Testis (tissue), 3 donors: ENCODE results near the gene GNAI2. TPM values are rescaled to one million over a fixed set of nuclear protein-coding genes. Genes with fewer than 3 reads are reported as not detected.

ENCODE experiments used
- DNase-seq: peaks from one replicate; pipeline ENCODE4 v3.0.0-alpha.2; 2019
- H3K27ac ChIP-seq, 2 donors: fragments of 200-600 bp; sonication (generic); one replicate each; pipeline ENCODE4 v1.5.1; 2019
- H3K27me3 ChIP-seq: fragments of 200-600 bp; sonication (generic); one replicate; pipeline ENCODE4 v1.5.1; 2019
- H3K36me3 ChIP-seq: fragments of 200-600 bp; sonication (generic); one replicate; pipeline ENCODE4 v1.5.1; 2017; ENCODE audit warnings: low read depth; ENCODE audit errors: missing control alignments
- H3K4me1 ChIP-seq: fragments of 200-600 bp; sonication (generic); one replicate; pipeline ENCODE4 v1.5.1; 2019
- H3K4me3 ChIP-seq, 2 donors: fragments of 200-600 bp; sonication (generic); one replicate each; pipeline ENCODE4 v1.5.1; 2017 to 2019
- H3K9me3 ChIP-seq: fragments of 200-600 bp; sonication (generic); one replicate; pipeline ENCODE4 v1.5.1; 2017
- CTCF ChIP-seq, 3 experiments: fragments of 450-650 bp in 2 of 3; fragments of 200-600 bp in 1 of 3; sonication (generic) in 1 of 3; IDR thresholded peaks; one replicate each; pipeline ENCODE4 v1.5.1; 2016 to 2019; ENCODE audit warnings: antibody characterized with exemption in 3 of 3, mild to moderate bottlenecking in 2 of 3, moderate library complexity in 1 of 3
- POLR2A ChIP-seq: fragments of 450-650 bp; IDR thresholded peaks from one replicate; pipeline ENCODE4 v1.6.1; 2017; ENCODE audit warnings: antibody characterized with exemption, mild to moderate bottlenecking, moderate library complexity
- WGBS, 2 donors: methylation state at CpG; one replicate each; pipeline ENCODE4 v1.1.5; 2018; 5-methylcytosine and 5-hydroxymethylcytosine counted together
- intact Hi-C: fragments of 100-400 bp; cut with DNase I; formaldehyde crosslinking; loops from one replicate; pipeline ENCODE4 v1.15.1; 2023; ENCODE audit warnings: low total_unique reads
- polyA plus RNA-seq: library from polyadenylated mRNA; stranded (reverse); fragments of 350-450 nt; fragmentation: Illumina TruSeq; extraction: RNeasy Lipid Tissue Mini Kit (QIAGEN cat#74804); gene quantifications from one replicate; pipeline ENCODE4 v1.2.3, GENCODE V29; 2014; ENCODE audit warnings: low read depth, low replicate concordance; ENCODE audit not compliant: insufficient read depth
- total RNA-seq, 2 donors: library from RNA; depleted of rRNA; stranded (reverse); fragments of >200 nt; gene quantifications; one replicate each; pipeline ENCODE4 v1.2.3, GENCODE V29; 2016

GNAI2 gene
- total and polyA plus RNA-seq, 3 donors from 2014 or later, result 238 to 343 (median 239) TPM

GRCh38 chr3:50231581-50231980, 4.4 kb upstream of the GNAI2 start:
- H3K4me3 ChIP-seq, result no peak overlapping the region
- intact Hi-C loops, result no loop called here
- H3K36me3 ChIP-seq, result no peaks in the 10 kb centered on the region
- peaks cover 9% of the 10 kb centered on the region for H3K4me1 ChIP-seq
- H3K27ac ChIP-seq, result no peak overlapping the region
- H3K27me3 ChIP-seq, result no peaks in the 10 kb centered on the region
- TF ChIP-seq POLR2A (no peak), CTCF (IDR thresholded peaks at IDR 0.05) (no peak)
- no peaks in the 10 kb centered on the region for H3K9me3 ChIP-seq
- no peak for DNase-seq
- WGBS, 2 donors, result 77 to 78% methylated on average over 5 of the region's 5 CpGs

- Histone ChIP-seq H3K36me3 (no peaks in the 10 kb centered on the region), H3K9me3 (no peaks in the 10 kb centered on the region), H3K27me3 (no peaks in the 10 kb centered on the region), H3K4me1 (peaks cover 5% of the 10 kb centered on the region), H3K4me3 (no peak overlapping the region), H3K27ac (no peak overlapping the region)
- no peak for DNase-seq
- TF ChIP-seq POLR2A (no peak), CTCF (IDR thresholded peaks at IDR 0.05) (no peak)
- intact Hi-C loops, result no loop called here
- 61 to 73% methylated on average over 3 of the region's 3 CpGs for WGBS, 2 donors
Measured at GRCh38 chr3:50232303-50232702, 3.7 kb upstream of the GNAI2 start.

- intact Hi-C loops, result no loop called here
Measured at GRCh38 chr3:50233176-50233575, 2.8 kb upstream of the GNAI2 start.

GRCh38 chr3:50236484-50237132, 604 bp downstream of the GNAI2 start:
- no peak for TF ChIP-seq POLR2A
- no peak for TF ChIP-seq CTCF (IDR thresholded peaks at IDR 0.05)
- Histone ChIP-seq H3K4me1 (peaks cover 26% of the 10 kb centered on the region), H3K9me3 (no peaks in the 10 kb centered on the region), H3K27me3 (no peaks in the 10 kb centered on the region), H3K4me3 (peak overlapping the region; percentile 84 to 86), H3K36me3 (no peaks in the 10 kb centered on the region), H3K27ac (peak overlapping the region; percentile 81 to 89)
- 0 to 2% methylated on average over 13 of the region's 13 CpGs for WGBS, 2 donors
- no peak for DNase-seq
- intact Hi-C loops, result no loop called here

More at GRCh38 chr3:50233176-50233575, 2.8 kb upstream of the GNAI2 start:
- Histone ChIP-seq H3K36me3 (no peaks in the 10 kb centered on the region), H3K9me3 (no peaks in the 10 kb centered on the region), H3K4me1 (peaks cover 4% of the 10 kb centered on the region), H3K4me3 (no peak overlapping the region), H3K27ac (no peak overlapping the region), H3K27me3 (no peaks in the 10 kb centered on the region)
- no peak for DNase-seq
- TF ChIP-seq POLR2A (no peak), CTCF (IDR thresholded peaks at IDR 0.05) (no peak)
- 95% methylated on average over 4 of the region's 4 CpGs for WGBS, 2 donors

GRCh38 chr3:50237133-50237651, 1.2 kb downstream of the GNAI2 start:
- no peaks in the 10 kb centered on the region for H3K36me3 ChIP-seq
- H3K4me1 ChIP-seq, result peaks cover 30% of the 10 kb centered on the region
- H3K27ac ChIP-seq, result peak overlapping the region; percentile 81 to 89
- intact Hi-C loops, result no loop called here
- DNase-seq, result no peak
- peak overlapping the region; percentile 84 to 86 for H3K4me3 ChIP-seq
- H3K27me3 ChIP-seq, result no peaks in the 10 kb centered on the region
- no peaks in the 10 kb centered on the region for H3K9me3 ChIP-seq
- 0 to 3% methylated on average over 4 to 7 of the region's 7 CpGs for WGBS, 2 donors
- TF ChIP-seq POLR2A (no peak), CTCF (IDR thresholded peaks at IDR 0.05) (no peak)
